HG03520 (cell line): ENCODE results near the gene FBXL17.
"Not testable (repeated sequence)": the region's sequence is repeated elsewhere in the genome, so short reads cannot be mapped to it uniquely, and the experiment has no call there.

Source experiments
- ATAC-seq: cut with Tn5 transposase; IDR thresholded peaks from one replicate; pipeline ENCODE4 v1.9.1; 2021; ENCODE audit warnings: mild to moderate bottlenecking, moderate library complexity; ENCODE audit not compliant: unreplicated experiment

FBXL17 gene

GRCh38 chr5:108381954-108382783, at the start of gene FBXL17:
Gene FBXL17, minus strand, starts transcription at chr5:108382098.
- peak; percentile 72 for ATAC-seq

DNA sequence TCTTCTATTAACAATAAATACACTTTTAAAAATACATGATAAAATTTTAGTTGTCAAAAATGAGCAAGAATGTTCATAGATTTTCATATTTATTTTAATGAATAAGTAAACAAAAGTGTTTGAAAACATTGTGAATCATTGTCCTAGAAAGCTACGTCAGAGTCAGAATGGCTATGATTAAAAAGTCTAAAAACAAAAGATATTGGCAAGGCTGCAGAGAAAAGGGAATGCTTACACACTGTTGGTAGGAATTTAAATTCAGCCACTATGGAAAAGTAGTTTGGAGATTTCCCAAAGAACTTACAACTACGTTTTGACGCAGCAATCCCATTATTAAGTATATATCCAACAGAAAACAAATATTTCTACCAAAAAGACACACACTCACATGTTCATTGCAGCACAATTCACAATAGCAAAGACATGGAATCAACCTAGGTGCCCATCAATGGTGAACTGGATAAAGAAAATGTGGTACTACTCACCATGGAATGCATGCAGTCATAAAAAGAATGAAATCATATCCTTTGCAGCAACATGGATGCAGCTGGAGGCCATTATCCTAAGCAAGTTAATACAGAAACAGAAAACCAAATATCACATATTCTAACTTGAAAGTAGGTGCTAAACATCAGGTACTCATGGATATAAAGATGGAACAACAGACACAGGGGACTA, 49.2 kb upstream of the FBXL17 start:
- no peak for ATAC-seq

- no peak for ATAC-seq
These were observed 39.8 kb upstream of the FBXL17 start for GRCh38 chr5:108421713-108422112.

GRCh38 chr5:108420755-108421154, 38.9 kb upstream of the FBXL17 start:
- no peak for ATAC-seq

DNA sequence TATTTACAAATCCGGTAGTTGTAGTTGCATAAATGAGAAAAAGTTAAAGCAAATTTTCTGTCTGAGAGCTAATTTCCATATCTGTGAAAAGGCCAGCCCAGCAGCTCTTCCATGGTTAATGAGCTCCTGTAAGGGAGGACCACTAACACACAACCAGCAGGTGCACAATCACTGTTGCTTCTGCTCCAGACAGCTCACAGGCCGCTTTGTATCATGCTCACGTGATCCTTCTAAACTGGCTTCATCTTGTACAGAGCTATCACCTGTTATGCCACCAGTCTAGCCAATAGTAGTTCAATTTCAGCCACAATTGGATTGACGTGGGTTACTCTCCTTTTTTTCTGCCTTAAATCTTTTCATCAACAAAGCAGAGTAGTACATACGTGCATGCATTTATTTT, 38.3 kb upstream of the FBXL17 start:
- no peak for ATAC-seq

- no peak for ATAC-seq
These were observed 36.3 kb upstream of the FBXL17 start for GRCh38 chr5:108418197-108418596.

- ATAC-seq = no peak
These were observed 35.3 kb upstream of the FBXL17 start for GRCh38 chr5:108417166-108417670.

- ATAC-seq = no peak
These were observed 33.8 kb upstream of the FBXL17 start for GRCh38 chr5:108415726-108416125.

DNA sequence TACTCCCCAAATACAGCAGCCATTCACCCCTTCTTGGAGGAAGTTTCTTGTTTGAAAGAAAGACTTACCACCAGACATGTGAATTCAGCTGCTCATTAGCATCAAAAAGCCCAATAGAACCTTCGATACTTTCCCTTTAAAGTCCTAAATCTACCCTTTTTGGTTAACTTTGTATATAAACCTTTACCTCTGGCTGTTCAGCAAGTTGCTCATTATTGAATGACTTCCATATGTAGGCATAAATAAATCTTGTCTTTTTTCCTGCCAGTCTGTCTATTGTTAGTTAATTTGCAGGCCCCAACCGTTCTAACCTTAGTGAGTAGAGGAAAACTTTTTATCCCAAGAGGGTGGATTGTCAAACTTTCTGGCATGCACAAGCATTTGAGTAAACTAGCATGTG, 27.9 kb upstream of the FBXL17 start:
- ATAC-seq = no peak

DNA sequence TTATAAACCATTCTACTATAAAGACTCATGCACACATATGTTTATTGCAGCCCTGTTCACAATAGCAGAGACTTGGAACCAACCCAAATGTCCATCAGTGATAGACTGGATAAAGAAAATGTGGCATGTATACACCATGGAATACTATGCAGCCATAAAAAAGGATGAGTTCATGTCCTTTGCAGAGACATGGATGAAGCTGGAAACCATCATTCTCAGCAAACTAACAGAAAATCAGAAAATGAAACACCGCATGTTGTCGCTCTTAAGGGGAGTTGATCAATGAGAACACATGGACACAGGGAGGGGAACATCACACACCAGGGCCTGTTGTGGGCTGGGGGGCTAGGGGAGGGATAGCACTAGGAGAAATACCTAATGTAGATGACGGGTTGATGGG, 23.3 kb upstream of the FBXL17 start:
- not testable (repeated sequence) for ATAC-seq

DNA sequence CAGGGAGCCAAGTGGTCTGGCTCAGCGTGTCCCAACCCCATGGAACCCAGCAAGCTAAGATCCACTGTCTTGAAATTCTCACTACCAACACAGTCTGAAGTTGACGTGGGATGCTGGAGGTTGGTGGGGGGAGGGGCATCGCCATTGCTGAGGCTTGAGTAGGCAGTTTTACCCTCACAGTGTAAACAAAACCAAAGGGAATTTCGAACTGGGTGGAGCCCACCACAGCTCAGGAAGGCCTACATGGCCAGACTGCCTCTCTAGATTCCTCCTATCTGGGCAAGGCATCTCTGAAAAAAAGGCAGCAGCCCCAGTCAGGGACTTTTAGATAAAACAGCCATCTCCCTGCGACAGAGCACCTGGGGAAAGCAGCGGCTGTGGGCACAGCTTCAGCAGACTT, 17.1 kb upstream of the FBXL17 start:
- no peak for ATAC-seq

GRCh38 chr5:108396837-108397236, 14.9 kb upstream of the FBXL17 start:
- ATAC-seq = not testable (repeated sequence)

DNA sequence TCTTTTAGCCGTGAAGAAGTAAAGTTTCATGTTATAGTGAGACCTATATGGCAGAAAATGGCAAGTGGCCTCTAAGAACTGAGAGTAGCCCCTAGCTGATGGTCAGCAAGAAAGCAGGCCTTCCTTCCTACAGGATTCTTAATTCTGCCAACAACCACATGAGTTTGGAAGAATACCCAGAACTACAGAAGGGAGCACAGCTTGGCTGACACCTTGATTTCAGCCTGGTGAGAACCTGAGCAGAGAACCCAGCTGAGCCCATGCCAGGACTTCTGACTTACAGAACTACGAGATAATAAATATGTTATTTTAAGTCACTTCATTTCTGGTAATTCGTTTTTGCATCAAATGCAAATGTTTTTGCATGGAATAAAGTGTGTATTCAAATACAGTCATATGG, 5.9 kb upstream of the FBXL17 start:
- ATAC-seq = no peak

DNA sequence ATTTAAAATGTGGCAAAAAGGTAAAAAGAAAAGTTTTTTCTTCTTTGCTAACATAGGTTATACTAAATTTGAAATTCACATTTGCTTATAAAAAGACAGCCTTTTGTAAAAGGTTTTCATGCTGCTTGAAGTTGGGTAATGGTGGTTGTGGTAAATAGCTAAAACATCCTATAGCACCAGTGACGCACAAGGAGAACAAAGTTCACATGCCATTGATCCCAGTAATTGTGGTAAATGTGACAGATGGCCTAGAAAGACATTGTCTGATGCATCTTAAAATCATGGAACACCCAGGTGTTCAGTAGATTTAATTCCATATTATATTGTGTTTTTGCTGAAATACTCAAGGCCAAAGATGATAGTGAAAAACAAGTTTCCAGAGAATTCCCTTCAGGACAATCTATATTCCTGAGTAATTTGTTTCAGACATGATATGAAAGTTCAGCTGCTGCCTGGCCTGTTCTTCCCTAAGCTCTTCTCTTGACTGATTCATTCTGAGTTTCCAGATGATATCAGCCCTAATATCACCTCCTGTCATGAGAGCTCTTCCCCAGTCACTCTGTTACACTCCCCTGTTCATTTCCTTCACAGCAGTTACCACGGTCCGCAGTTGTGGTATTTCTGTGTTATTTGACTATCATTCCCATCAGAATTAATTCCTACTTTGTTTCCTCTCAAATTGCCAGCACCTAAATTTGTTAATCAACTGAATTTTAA, 4.6 kb upstream of the FBXL17 start:
- ATAC-seq = no peak

GRCh38 chr5:108384741-108385140, 2.8 kb upstream of the FBXL17 start:
- no peak for ATAC-seq

DNA sequence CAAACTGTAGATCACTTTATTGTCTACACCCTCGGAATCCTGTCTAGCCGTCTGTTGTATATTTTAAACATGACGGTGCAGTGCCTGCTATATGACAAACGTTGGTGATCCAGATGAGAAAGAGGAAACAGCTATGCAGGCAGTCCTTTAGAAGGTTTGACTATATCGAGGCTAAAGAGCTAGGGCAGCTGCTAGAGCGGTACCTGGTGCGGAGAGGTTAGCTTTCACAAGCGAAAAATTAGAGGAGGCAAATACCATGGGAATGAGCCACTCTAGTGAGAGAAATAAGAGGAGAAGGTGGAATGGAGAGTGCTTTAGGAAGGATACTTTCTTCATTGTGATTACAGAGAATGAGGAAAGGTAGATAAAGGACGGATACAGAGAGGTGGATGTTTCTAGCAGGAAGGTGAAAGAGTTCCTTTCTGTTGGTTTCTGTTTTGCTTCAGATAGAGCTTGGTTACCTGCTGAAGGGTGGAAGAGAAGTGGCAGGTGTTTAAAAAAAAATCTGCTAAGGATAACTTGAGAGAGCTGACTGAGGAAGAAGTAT, 959 bp upstream of the FBXL17 start:
- ATAC-seq = peak; percentile 7

GRCh38 chr5:108381350-108381953, 446 bp downstream of the FBXL17 start:
- ATAC-seq = peak; percentile 42

GRCh38 chr5:108380531-108381349, 1.2 kb downstream of the FBXL17 start:
- peak; percentile 21 for ATAC-seq

DNA sequence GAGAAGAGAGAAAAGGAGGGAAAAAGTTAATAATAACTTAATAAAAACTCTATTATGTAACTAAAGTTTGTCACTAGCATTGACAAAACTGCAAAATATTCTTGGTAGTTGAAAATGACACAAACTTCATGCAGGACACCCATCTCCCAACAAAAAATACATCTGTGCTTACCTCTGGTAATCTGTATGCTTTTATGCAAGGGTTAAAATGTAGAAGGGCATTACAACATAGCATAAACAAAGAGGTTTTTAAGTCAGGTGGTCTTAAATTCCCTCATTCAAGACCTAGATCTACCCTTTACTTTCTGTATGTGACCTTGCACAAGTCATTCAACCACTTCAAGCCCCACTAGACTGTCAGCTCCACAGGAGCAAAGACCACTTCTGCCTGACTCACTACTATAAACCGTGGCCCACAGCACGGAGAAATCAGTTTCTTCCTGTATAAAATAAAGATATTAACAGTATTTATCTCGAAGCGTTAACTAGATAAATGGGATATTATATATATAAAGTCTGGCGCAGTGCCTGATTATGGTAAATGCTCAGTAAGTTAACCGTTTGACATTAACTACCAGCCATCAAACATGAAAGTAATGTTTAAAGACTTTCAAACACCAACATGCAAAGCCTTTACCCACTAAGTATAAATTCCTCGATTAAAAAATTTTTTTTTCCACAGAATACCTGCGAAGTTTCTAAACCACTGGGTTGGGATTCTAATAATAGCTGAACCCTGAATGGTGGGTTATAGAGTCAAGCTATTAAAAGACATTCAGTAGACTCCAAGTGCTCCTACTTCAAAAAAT, 2.0 kb downstream of the FBXL17 start:
- no peak for ATAC-seq
